Breast epithelium (tissue), 3 donors: ENCODE data around the gene UBXN11.

Source experiments
- CTCF ChIP-seq, 3 donors: fragments of 450-650 bp; IDR thresholded peaks; one replicate each; pipeline ENCODE4 v1.5.1; 2016 to 2017; ENCODE audit warnings: antibody characterized with exemption in 3 of 3, mild to moderate bottlenecking in 3 of 3, moderate library complexity in 3 of 3
- POLR2A ChIP-seq: fragments of 450-650 bp; IDR thresholded peaks from one replicate; pipeline ENCODE4 v1.6.1; 2016; ENCODE audit warnings: antibody characterized with exemption, mild to moderate bottlenecking, moderate library complexity
- POLR2AphosphoS5 ChIP-seq, 3 donors: sonication (generic); formaldehyde crosslinking; IDR thresholded peaks; one replicate each; pipeline ENCODE4 v1.6.1; 2017; ENCODE audit warnings: antibody characterized with exemption in 3 of 3

- TF ChIP-seq CTCF (IDR thresholded peaks at IDR 0.05) (no peak), POLR2AphosphoS5 (IDR thresholded peaks at IDR 0.05) (no peak), POLR2A (no peak)
Observed at GRCh38 chr1:26268290-26269197, 37.9 kb downstream of the UBXN11 start.
